SHP77 (cell line): ENCODE results near the gene USP20.

Experiments
- DNase-seq, 2 experiments: peaks; one replicate each; lab custom pipeline; 2025; lab: John Stamatoyannopoulos, UW

USP20 gene

DNA sequence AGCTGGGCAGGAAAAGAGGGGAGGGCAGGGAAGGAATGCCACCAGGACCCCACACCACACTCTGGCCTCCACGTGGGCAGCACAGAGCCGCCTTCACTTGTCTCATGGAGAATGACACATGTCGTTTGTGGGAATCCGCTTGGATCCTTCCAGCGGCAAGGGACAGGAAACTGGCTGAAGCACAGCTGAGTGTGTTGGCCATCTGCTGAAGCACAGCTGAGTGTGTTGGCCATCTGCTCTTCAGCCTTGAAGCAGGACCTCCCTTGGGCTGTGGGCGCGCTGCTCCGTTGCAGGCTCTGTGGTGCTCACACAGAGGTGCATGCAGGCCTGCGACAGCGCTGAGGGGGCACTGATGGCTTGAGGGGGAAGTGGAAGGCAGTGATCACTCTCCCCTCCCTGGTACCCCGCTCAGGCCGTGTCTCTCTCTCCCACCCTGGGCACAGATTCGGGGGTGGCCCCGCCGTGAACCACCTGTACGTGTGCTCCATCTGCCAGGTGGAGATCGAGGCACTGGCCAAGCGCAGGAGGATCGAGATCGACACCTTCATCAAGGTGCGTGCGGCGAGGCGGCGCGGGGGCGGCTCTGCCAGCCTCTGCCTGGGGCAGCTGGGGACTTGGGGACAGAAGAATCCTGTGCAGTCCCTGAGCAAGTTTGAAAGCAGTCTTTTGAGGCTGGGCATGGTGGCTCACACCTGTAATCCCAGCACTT lies 40.6 kb downstream of the USP20 start:
- peak; percentile 22 to 42 for DNase-seq

DNA sequence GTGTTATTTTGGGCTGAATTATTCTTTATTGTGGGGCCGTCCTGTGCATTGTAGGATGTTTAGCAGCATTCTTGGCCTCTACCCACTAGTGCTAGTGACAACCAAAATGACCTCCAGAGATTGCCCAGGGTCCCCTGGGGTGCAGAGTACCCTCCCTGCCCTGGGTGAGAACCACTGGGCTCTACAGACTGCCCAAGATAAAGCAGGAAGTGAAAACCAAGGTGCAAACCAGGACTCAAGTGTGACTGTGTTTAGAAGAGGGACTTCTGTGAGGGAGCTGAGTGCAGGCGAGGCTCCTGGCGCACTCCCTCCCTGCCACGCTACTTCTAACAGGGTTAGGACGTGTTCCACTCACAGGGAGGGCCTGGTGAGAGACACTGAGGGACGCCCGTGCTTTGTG lies 41.6 kb downstream of the USP20 start:
- DNase-seq: no peak

DNA sequence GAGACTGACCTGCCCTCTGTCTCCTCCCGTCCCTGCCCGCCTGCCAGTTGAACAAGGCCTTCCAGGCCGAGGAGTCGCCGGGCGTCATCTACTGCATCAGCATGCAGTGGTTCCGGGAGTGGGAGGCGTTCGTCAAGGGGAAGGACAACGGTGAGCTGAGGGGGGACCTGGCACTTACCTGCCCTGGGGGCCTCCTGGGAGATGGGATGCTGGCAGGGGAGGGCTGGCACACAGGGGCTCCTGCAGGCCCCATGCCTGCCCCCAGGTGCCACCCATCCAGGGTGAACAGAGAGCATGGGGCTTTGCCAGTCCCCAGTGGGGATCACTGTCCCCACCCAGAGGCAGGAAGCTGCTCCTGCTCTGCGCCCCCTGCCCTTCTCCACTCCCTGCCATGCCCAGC lies 43.0 kb downstream of the USP20 start:
- no peak for DNase-seq

DNA sequence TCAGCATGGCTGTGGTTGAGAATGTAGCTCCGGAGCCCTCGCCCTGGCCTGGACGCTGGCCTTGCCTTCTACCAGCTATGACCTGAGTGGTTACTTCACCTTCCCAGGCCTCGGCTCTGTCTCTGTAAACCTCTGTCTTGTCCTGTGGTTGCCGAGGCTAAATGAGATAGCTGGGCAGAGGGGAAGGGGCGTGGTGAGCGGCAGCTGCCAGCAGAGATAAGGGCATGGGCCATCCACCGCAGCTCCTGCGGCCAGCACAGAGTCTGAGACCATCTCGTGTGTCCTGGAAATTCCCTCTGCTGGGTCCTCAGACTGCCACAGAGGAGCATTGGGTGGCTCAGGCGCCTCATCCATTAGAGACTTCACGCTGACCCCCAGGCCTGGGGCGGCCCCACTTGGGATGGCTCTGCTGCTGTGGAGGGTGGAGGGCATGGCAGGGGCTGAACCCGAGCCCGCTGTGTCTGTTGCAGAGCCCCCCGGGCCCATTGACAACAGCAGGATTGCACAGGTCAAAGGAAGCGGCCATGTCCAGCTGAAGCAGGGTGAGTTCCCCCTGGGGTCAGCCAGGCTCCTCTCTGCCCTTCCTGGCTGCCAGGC lies 43.9 kb downstream of the USP20 start:
- DNase-seq: no peak

DNA sequence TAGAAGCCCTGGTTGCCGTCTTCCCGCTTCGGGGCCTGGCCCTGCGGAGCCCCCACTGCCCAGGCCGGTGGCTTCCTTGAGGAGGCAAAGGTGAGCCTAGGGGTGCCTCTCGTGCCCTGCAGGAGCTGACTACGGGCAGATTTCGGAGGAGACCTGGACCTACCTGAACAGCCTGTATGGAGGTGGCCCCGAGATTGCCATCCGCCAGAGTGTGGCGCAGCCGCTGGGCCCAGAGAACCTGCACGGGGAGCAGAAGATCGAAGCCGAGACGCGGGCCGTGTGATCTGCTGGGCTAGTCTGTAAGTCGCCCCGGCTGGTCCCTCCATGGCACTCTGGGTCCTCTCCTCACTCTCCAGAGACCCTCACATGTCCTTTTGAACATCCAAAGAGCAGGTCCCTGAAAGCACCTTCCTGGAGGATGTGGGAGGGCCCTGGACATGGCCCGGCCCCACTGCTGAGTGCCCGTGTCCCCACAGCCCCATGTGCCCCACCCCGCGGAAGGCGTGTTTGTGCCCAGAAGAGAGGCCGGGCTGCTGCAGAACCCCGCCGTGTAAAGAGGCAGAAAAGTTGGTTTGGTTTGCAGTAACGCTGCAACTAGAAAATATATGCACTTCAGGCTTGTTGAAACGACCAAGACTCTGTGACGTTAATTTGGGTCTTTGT lies 44.9 kb downstream of the USP20 start:
- no peak for DNase-seq

DNA sequence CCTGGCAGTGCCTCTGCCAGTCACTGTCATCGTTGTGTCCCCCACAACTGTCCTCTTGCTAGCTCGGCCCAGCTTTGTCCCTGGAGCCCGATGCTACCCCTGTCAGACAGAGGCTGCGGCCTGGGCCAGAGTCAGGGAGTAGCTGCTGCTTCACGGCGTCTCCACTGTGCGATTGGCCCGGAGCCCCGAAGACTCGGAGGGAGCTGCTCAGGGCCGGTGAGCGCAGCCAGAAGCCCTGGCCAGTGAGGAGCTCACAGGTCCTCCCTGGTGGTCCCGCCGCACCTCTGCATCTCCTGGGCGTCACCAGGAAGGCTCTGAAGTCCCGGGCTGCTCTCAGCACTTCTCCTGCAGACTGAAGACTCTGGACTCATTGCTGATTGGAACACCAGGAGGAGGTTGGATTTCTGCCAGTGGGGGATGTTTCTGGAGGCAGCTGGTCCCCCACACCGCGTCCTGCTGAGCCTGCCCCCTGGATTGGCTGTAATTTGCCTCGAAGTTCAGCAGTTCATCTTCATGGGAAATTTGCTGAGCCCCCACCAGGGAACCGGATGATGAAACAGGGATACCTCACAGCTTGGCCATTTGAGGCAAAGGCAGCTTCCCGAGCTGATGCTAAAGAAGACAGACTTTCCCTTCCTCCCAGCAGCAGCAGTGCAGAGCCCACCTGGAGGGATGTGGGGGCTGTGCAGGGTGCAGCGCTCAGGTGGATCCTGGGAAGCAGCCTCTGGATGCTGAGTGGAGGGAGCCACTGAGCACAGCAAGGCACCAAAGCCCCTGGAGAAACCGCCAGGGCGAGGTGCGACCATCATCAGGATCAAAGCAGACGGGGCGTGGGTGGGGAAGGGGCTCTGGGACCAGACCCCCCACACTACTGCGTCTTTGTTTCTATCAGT lies 45.6 kb downstream of the USP20 start:
- DNase-seq: no peak

DNA sequence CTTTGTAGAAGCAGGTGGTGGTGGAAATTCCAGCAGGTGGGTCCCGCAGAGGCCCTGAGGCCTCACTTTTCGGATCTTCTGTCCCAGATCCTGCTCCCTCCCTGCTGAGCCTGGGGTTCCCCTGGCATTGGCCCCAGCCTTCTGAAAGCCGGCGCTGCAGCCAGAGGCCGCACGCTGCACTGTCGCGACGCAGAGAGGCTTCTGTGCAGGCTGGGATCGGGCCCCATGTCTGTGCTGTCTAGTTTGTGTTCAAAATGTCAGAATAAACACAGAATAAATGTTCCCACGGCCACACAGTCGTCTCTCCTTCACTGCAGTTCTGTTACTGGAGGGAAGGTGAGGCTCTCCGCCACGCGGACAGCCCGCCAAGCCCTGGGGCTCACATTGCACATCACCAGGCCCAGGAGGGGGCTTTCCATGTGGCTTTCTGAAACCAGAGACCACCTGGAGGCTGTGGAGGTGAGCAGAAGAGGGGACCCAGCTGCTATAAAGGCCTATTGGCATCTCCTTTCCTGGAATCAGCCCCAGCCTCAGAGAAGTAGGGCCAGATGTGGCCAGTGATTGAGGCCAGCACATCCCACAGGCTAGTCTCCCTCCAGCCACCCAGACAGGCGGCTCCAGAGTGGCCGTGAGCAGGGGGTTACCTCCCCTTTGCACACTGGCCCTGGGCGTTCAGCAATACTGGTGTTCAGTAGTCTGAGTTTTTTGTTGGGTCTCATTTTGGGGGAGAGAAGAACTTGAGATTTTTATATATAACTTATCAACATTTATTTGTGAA lies 46.5 kb downstream of the USP20 start:
- no peak for DNase-seq

DNA sequence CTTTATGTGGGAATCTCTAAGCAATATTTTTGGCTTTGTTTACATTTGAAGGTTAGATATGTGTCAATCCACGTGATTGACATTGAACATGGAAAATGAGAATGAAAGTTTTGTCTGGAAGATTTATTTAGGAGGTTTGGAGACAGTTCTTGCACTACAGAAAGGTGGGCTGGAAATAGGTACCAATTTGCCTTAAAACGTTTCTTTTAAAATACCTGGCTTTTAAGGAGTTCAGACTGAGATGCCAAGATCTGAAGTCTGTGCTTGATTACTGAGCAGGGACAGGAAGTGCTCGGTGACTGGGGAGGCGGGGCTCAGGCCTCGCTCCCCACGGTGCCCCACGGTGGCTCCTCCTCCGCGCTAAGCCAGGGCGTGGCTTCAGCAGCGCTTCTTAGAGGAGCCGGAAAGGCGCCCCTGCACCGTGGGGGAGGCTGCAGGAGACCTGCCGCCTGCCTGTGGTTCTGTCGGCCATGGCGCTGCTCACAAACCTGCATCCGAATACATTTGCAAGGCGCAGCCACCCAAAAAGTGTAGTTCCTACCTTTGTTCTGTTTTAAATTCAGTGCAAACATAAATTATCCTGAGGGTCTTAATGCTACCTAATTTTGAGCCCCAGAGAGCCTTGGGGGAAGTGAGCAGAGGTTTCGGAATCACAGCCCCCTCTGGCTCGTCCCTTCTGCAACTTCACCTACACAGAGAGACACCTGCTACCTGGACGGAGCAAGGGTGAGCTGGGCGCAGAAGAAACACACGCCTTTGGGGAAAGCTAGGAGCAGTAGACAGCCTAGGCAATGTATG lies 49.2 kb downstream of the USP20 start:
- peak; percentile 84 to 94 for DNase-seq

DNA sequence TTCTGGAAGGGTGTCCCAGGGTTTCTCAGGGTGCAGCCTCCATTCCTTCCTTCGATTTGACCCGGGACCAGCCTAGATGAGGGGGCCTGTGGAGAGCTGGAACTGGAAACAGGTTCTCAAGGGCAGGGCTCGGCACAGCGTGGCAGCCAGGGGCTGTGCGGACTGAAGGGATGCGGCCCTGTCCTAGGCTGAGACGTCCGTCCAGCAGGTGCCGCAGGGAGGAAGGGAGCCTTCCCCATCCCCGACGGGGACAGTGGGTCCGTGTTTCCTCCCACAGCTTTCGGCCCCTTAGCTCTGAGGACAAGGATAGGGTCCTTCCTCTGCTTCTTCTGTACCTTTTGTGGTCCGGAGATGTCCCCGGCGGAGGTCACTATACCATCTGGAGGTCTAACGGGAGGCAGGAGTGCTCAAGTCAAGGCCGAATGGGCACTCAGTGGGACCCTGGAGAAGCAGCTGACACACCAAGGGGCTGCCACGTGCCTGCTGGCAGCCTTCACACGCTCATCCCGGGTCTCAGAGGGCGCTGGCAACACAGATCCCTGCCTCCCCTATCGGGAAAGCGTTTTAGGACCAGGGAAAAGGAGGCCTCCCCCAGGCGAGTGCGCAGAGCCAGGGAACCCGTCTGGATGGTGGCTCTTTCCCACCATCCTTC lies 49.9 kb downstream of the USP20 start:
- peak in 1 of 2 experiments; percentile 63 for DNase-seq

DNA sequence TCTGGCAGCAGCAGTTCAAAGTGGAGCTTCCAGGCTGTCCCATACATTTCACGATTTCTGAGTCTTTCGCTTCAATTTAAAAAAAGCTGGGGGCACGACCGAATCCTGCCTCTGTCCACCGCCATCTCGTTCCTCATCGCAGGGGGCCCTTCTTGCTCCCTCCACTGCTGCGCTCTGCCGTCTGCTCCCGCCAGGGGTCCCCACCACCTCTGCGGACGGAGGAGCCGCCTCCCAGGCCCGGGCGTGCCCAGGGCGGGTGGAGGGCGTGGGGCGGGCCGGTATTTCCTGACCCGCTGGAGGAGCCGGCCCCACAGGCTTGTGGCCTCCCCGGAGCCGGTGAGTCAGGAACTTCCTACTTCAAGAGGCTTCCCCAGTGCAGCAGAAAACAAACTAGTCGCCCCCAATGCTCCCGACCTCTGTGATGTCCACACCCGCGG lies 50.4 kb downstream of the USP20 start:
- DNase-seq: peak; percentile 72 to 80

DNA sequence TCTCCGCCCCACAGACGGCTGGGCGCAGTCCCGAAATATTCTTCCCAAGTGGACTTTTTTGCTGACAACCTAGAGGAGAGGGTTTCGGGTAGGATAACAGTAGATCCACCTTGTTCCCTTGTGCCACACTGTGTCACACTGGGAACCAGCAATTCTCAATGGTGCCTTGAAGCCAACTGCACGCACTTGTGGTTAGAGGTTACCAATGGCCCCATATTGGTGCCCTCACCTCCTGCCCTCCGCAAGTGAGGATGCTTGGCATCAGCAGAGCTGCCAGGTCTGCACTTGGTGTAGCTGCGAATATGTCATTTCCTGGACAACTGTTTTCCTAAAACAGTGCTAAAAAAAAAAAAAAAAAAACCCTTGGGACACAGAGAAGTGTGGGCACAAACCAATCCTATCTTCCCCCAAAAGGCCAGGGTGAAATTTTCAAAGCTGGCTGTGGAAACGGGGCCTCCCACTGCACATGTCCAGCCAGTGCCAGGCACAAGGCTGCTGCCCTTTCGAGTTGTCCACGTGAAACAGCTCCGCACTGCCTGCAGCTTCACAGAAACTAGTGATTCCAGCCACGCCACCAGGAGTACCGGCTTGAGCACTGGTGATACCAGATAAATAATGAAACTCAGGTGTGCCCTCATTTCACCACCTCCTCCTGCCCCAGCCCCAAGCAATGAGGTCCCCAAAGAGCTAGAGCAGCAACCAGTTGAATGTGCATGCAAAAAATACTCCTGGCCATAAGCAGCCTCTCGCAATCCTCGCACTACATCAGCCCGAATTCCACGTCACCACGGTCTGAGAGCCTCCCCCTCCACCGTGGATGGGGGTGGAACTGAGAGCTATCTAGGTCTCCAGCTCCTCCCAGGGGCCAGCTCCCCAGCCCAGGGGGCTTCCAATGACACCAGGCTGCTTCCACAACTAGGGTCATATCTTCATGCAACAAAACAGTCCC lies 51.2 kb downstream of the USP20 start:
- no peak for DNase-seq

DNA sequence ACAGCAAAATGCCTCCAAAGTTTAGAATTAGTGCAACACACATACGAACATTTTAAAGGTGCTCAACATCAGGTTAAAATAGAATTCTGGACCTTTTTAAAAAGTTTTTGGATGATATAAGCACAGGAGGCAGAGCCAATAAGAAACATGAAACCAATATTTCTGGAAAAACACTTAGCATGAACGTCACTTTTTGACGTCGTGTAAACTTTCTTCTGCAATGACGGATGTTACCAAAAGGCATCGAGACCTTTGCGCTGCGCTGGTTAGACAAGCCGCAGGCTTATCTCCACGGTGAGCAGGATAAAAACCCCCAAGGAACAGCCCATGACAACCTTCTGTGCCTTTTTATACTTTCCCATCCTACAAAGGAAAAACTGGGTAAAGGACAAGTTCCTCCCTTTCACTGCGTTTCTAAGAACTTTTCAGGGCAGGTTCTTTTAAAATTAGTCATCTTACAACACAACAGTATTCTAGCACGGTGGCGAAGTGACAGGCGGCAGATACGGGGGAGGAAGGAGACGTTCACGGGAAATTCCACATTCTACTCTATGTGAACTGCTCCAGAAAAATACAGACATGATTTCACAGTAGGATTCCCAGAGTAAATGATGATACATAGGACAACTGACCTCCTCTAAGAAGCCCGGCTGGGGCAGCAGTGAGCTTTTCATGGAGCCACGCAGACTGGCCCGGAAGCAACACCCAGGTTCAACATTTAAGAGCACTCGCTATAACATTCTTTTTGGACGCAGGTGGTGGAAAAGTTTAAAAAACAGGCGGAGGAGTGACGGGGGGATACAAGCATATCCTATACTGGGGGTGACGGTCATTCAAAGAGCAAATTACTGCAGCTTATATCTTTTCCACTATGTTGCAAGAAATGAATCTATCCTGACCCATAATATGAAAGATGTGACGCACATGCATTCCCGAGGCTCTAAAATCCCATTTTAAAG lies 52.4 kb downstream of the USP20 start:
- DNase-seq: no peak

DNA sequence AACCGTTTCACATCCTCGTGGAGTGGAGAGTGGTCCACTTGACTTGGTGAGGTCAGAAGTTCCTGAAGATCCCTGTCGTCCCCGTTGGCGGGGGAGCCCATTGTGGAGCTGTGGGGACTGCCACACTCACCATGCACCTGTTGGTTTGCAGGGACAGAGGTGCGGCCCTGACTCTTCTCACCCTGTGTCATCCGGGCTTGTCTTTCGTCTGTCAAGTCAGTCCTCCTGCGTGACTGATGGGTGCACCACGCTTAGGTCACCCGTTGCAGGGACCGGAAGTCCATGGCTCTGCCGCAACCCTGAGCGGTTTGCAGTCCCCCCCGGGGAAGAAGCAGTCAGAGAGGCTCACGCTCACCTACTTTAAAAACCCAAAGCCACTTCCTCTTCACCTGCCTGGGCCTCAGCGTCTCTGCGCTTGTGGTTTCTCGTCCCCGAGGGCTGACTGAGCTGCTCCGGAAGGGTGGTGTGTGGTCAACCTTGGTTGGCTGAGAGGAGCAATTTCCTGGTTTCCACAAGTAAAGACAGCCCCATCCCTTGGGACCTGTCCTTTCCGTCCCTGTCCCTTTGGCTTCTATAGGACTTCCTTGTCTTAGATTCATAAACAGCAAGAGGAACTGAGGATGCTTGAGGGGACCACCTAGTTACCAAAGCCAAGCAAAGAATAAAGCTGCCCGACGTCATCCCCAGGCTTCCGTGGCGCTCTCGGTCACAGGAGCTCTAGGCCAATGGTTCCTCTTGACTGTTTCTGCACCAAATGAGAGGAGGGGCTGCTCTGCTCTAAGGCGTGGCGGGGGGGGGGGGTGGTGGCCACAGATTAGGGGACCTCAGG lies 53.2 kb downstream of the USP20 start:
- no peak for DNase-seq

DNA sequence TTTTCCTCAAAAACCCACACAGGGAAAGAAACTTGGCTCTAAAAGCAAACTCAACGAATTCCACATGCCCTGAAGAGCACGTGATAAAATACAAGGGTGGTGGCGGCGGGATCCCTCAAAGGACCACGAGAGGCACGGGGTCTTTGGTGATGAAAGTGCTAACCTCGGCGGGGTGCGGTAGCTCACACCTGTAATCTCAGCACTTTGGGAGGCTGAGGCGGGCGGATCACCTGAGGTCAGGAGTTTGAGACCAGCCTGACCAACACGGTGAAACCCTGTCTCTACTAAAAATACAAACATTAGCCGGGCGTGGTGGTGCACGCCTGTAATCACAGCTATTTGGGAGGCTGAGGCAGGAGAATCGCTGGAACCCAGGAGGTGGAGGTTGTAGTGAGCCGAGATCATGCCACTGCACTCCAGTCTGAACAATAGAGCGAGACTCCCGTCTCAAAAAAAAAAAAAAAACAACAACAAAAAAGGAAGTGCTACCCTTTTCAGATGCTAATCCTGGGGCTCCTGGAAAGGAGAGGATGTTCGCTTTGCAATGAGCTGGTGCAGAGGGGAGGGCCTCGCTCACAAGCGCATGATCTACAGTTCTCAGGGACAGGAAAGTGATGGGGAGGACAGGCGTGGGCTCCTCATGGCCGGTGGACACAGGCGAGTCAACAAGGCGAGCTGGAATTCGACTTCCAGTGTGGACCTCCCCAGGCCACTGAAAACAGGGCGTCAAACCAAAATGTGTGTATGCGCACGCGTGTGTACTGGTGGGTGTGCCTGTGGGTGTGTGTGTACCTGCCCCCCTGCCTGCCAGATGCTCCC lies 54.1 kb downstream of the USP20 start:
- no peak for DNase-seq

DNA sequence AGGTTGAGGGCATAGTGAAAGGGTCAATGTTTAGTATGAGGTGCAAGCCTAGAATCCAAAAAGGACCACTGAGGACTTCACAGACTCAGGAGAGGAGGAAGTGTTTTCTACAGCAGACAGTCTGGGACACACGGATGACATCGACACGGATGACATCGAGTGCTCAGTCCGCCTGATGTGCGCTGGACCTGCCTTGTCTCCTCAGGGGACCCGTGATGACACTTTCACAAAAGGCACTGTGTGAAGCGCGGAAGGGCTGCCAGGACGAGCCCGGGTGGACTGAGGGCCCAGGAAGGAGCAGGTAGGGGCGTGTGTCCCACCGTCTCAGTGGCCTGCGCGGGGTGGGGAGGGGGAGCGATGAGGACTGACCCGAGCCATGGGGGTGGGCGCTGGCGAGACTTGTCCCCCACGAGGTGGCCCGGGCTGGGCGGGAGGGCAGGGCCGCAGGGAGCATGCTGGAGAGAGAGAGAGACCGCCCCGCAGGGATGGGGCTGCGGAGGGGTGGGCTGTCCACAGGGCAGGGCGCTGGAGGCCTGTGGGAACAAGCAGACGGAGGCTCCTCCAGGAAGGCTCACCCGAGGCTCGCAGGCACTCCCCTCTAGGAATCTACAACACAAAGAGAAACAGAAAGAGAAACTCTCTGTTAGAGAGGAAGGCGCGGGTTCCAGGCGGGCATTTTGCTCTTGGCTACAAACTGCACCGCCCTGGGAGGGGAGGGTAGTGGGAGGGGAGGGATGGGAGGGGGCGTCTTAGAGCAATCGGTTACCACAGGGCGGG lies 54.9 kb downstream of the USP20 start:
- DNase-seq: no peak
